IPS-18a (cell line): ENCODE results near the gene FIBIN.
"Not testable (repeated sequence)": the region's sequence is repeated elsewhere in the genome, so short reads cannot be mapped to it uniquely, and the experiment has no call there.

ENCODE experiments used
- H3K27ac ChIP-seq: one replicate; pipeline ENCODE4 v1.5.1; 2013; ENCODE audit warnings: low read length
- H3K27me3 ChIP-seq: one replicate; pipeline ENCODE4 v1.6.1; 2013; ENCODE audit warnings: mild to moderate bottlenecking, low read length; ENCODE audit not compliant: control insufficient read depth, insufficient read depth
- H3K36me3 ChIP-seq: one replicate; pipeline ENCODE4 v1.6.1; 2013; ENCODE audit warnings: low read depth, low read length; ENCODE audit not compliant: control insufficient read depth
- H3K4me1 ChIP-seq: one replicate; pipeline ENCODE4 v1.6.1; 2013; ENCODE audit warnings: low read depth, low read length; ENCODE audit not compliant: control insufficient read depth
- H3K4me3 ChIP-seq: one replicate; pipeline ENCODE4 v1.5.1; 2013; ENCODE audit warnings: low read length
- H3K9ac ChIP-seq: one replicate; pipeline ENCODE4 v1.6.1; 2013; ENCODE audit warnings: mild to moderate bottlenecking, low read length, moderate library complexity
- H3K9me3 ChIP-seq: one replicate; pipeline ENCODE4 v1.6.1; 2013; ENCODE audit warnings: low read depth, low read length; ENCODE audit not compliant: control insufficient read depth

Gene FIBIN

DNA sequence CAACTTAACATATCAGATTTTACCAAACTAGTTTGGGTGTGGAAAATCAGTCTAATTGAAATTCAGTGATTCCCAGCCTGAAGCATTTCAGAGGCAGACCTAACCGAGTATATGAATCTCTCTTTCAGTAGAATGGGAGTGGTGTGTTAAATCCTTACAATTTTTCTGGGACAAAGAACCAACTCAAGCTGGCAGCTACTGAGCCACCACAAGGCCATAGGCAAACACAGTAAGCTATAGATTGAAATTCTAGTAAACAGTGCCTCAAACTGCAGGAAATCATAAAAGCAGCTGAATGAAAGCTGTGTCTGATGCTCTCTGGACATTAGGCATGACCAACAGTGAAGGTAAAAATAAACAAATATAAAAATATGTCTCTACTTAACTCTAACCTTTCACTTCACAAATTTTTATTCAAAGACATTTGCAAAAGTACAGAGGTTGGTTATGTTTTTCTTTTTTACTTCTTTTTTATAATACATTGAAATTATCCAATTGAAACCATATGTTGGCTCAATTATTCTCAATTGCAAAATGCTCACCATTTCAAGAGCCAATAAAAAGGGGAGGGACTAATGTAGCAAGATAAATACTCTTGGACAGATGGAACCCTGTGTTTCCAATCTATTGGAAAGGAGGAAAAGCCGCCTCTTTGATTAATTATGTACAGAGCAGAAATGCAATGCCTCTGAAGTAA, 35.8 kb upstream of the FIBIN start:
- no peaks in the 10 kb centered on the region for H3K4me1 ChIP-seq
- H3K4me3 ChIP-seq = no peak overlapping the region
- H3K27ac ChIP-seq = no peak overlapping the region
- no peak overlapping the region for H3K9ac ChIP-seq
- no peaks in the 10 kb centered on the region for H3K36me3 ChIP-seq
- H3K9me3 ChIP-seq = no peaks in the 10 kb centered on the region
- H3K27me3 ChIP-seq = no peaks in the 10 kb centered on the region

DNA sequence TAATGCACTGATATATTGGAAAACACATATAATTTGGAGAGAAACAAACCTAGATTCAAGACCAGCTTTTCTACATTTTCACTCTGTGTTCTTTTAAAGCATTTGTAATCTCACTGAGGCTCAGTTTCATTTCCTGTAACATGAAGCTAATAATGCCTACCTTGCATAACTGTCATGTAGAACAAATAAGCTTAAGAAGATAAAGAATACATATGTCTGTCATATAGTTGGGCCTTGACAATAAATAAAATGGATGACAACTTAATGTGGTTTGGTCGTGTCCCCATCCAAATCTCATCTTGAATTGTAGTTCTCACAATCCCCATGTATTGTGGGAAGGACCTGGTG, 35.2 kb upstream of the FIBIN start:
- no peak overlapping the region for H3K4me3 ChIP-seq
- H3K27ac ChIP-seq = no peak overlapping the region
- H3K36me3 ChIP-seq = no peaks in the 10 kb centered on the region
- no peak overlapping the region for H3K9ac ChIP-seq
- no peaks in the 10 kb centered on the region for H3K27me3 ChIP-seq
- H3K4me1 ChIP-seq = no peaks in the 10 kb centered on the region
- no peaks in the 10 kb centered on the region for H3K9me3 ChIP-seq

DNA sequence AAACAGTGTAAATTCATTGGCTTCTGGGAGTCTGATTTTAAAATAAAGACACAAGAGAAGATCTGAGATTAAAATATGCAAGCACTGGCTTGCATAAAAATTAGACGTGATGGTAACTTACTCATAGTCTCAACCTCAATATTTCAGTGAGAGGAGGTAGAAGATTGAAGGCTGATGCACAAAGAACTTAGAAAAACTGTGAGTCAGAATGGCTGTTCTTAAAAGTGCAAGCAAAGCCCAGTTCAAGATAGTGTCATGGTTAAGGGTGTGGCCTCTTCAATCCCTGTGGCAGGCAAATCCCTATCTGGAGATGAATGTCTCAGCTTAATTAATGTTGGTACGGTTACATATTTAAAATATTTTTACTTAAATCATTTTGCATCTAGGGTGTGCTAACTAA, 33.6 kb upstream of the FIBIN start:
- H3K4me1 ChIP-seq = peaks cover 5% of the 10 kb centered on the region
- no peak overlapping the region for H3K27ac ChIP-seq
- no peak overlapping the region for H3K9ac ChIP-seq
- H3K4me3 ChIP-seq = no peak overlapping the region
- no peaks in the 10 kb centered on the region for H3K27me3 ChIP-seq
- no peaks in the 10 kb centered on the region for H3K36me3 ChIP-seq
- no peaks in the 10 kb centered on the region for H3K9me3 ChIP-seq

DNA sequence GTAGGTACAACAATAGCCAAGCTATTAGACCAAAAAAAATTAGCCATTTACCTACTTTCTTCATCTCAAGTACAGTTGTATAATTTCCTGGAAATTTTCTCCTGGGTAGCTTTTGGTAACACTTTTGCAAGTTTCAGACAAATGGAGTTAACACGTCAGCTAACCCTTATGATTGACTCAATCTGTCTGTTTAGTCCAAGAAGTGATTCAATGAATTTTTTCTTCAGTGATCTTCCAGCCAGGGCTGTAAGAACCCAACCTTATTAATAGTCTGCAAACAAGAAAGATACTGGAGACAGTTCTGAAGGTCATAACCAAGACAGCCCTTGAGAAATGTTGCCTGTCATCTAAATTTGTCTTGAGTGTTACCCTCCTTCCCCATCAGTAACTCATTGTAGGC, 30.1 kb upstream of the FIBIN start:
- Histone ChIP-seq H3K27me3 (no peaks in the 10 kb centered on the region), H3K4me1 (peaks cover 5% of the 10 kb centered on the region), H3K27ac (no peak overlapping the region), H3K9me3 (no peaks in the 10 kb centered on the region), H3K9ac (no peak overlapping the region), H3K36me3 (no peaks in the 10 kb centered on the region), H3K4me3 (peak overlapping the region; percentile 67)

DNA sequence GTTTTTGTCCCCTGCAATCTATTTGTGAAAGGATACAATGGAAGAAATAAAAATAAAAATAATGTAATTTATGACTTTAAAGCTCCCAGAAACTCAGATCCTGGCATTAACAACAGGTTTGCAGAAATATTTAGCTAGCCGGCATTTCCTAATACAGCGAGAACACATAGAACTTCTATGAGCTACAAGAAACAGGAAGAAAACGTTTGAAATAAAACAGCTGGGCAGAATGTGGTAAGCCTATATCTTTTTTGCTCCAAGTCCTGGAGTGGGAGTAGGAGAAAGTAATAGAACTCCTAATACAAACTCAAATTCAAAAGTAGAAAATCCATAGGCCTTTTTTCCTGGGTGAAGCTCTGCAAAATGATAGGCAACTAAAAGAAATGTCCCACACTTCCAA, 29.6 kb upstream of the FIBIN start:
- H3K27ac ChIP-seq = no peak overlapping the region
- peak overlapping the region; percentile 52 for H3K9ac ChIP-seq
- no peaks in the 10 kb centered on the region for H3K9me3 ChIP-seq
- H3K4me3 ChIP-seq = peak overlapping the region; percentile 67
- H3K36me3 ChIP-seq = no peaks in the 10 kb centered on the region
- no peaks in the 10 kb centered on the region for H3K27me3 ChIP-seq
- H3K4me1 ChIP-seq = peaks cover 5% of the 10 kb centered on the region

DNA sequence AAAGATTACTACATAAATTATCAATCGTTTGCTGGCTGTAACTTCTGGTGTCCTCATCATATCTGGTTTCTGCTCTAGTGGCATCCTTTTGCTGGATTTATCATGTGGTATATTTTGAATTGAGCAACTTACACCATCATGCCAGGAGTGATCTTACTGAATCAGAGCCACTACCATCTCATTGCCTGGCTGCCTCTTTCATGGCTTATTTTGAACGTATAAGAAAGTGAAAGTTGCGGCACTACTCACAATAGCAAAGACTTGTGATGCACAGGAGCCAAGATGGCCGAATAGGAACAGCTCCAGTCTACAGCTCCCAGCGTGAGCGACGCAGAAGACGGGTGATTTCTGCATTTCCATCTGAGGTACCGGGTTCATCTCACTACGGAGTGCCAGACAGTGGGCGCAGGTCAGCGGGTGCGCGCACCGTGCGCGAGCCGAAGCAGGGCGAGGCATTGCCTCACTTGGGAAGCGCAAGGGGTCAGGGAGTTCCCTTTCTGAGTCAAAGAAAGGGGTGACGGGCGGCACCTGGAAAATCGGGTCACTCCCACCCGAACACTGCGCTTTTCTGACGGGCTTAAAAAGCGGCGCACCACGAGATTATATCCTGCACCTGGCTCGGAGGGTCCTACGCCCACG, 28.9 kb upstream of the FIBIN start:
- H3K4me3 ChIP-seq = peak overlapping the region; percentile 67
- H3K27me3 ChIP-seq, H3K36me3 ChIP-seq, H3K4me1 ChIP-seq, H3K9me3 ChIP-seq, H3K27ac ChIP-seq: not testable (repeated sequence)
- H3K9ac ChIP-seq = peak overlapping the region; percentile 52

DNA sequence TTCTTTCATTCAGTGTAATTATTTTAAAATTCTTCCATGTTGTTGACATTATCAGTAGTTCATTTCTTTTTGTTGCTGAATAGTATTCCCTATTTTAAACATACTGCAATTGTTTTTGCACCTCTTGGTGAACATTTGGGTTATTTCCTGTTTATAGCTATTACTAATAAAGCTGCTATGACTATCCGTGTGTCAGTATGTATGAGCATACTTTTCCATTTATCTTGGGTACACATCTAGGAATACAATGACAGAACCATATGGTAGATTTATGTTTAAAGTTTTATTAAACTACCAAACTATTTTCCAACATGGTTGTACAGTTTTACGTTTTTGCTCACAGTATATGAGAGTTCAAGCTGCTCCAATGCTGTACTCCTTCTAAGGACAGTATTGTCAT, 22.0 kb upstream of the FIBIN start:
- Histone ChIP-seq H3K4me3 (no peak overlapping the region), H3K9ac (no peak overlapping the region), H3K9me3 (no peaks in the 10 kb centered on the region), H3K27me3 (no peaks in the 10 kb centered on the region), H3K27ac (no peak overlapping the region), H3K4me1 (no peaks in the 10 kb centered on the region), H3K36me3 (no peaks in the 10 kb centered on the region)

DNA sequence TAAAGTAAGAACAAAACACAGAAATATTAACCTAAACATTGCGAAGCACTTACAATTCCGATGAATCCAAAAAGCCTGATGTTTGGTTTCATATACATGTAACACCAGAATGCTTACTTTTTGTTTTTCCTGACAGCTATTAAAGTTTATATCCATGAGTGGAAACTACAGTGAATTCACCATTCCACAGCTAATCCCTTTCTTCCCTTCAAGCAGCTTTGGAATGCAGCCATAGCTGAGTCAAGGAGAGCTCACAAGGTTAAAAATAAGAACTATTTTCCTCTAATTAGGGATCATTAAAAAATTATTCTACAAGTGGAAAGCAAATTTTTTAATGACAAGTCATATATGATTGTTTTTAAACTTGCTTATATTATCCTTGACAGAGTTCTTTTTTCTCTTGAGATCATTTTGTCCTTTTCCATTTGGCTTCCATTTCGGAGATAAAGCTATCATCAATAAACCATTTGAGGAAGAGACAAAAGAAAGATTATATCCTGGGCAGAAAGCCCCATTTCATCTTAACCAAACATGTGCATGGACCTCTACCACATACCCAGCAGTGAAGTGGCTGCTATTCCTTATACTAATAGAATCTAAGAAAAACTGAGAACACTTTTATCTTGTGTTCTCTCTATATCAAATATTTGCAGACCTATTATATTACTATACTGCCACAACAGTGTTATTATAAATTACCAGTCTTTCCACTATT, 19.7 kb upstream of the FIBIN start:
- Histone ChIP-seq H3K4me3 (no peak overlapping the region), H3K27me3 (no peaks in the 10 kb centered on the region), H3K9ac (no peak overlapping the region), H3K4me1 (no peaks in the 10 kb centered on the region), H3K9me3 (peaks cover under 1% of the 10 kb centered on the region), H3K36me3 (no peaks in the 10 kb centered on the region), H3K27ac (no peak overlapping the region)

DNA sequence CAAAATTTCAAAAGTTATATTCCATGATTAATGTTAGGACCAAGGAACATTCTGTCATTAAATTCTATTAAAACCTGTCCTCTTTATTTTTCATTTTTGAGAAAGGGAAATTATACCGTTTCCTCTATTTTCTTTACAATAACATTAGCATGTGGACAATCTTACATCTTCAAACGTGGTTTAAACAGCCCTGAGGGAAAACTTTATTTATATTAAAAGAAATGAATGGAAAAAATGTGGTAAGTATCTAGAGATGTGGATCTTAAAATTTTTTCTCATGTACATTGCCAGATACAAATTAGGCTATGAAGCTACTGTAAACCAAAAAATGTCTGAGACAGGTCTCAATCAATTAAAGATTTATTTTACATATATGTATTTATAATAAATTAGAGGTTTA, 18.9 kb upstream of the FIBIN start:
- no peaks in the 10 kb centered on the region for H3K4me1 ChIP-seq
- peaks cover 6% of the 10 kb centered on the region for H3K9me3 ChIP-seq
- no peaks in the 10 kb centered on the region for H3K27me3 ChIP-seq
- H3K4me3 ChIP-seq = no peak overlapping the region
- H3K36me3 ChIP-seq = no peaks in the 10 kb centered on the region
- H3K27ac ChIP-seq = no peak overlapping the region
- H3K9ac ChIP-seq = no peak overlapping the region

DNA sequence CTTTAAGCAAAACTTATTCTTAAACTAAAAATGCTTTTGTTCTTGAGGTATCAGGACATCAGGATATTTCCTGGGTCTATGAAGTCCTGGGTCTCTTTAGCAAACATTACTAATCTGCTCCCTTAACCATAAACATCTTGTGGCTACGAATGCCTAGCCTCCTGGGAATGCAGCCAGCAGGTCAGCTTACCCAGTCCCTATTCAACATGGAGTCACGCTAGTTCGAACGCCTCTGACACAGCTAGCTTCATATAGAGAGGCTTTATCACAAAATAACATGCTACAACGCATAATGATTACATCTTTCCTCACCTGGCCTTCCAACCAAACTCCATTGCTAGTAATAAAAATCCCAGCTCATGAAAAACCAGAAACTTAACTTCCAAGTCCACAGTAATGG, 17.5 kb upstream of the FIBIN start:
- H3K4me3 ChIP-seq = no peak overlapping the region
- no peak overlapping the region for H3K9ac ChIP-seq
- H3K27ac ChIP-seq = no peak overlapping the region
- H3K36me3 ChIP-seq = no peaks in the 10 kb centered on the region
- H3K9me3 ChIP-seq = peaks cover 9% of the 10 kb centered on the region
- no peaks in the 10 kb centered on the region for H3K4me1 ChIP-seq
- no peaks in the 10 kb centered on the region for H3K27me3 ChIP-seq

DNA sequence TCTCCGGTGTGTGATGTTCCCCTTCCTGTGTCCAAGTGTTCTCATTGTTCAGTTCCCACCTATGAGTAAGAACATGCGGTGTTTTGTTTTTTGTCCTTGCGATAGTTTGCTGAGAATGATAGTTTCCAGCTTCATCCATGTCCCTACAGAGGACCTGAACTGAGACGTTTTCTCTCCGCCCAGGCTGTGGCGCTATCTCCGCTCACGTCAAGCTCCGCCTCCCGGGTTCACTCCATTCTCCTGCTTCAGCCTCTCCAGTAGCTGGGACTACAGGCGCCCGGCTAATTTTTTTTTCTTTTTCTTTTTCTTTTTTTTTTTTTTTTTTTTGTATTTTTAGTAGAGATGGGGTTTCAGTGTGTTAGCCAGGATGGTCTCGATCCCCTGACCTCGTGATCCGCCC, 16.7 kb upstream of the FIBIN start:
- H3K27ac ChIP-seq, H3K4me3 ChIP-seq, H3K36me3 ChIP-seq, H3K27me3 ChIP-seq, H3K4me1 ChIP-seq, H3K9me3 ChIP-seq, H3K9ac ChIP-seq: not testable (repeated sequence)

DNA sequence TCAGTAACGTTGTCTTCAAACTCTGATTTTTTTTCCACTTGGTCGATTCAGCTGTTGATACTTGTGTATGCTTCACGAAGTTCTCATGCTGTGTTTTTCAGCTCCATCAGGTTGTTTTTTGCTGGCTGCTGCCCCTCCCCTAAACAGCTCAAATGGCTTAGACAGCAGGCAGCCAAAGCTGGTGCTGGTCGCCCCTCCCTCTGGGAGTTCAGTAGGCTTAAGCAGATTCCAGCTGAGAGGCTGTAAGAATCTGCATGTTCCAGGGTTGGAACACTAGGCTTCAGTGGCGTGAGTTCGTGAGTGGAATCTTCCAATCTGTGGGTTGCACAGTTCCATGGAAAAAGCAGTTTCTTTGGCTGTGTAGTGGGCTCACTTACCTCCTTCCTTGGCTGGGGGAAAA, 10.3 kb upstream of the FIBIN start:
- Histone ChIP-seq H3K4me1 (no peaks in the 10 kb centered on the region), H3K9me3 (peaks cover 9% of the 10 kb centered on the region), H3K27me3 (no peaks in the 10 kb centered on the region), H3K27ac (no peak overlapping the region), H3K4me3 (no peak overlapping the region), H3K36me3 (no peaks in the 10 kb centered on the region), H3K9ac (no peak overlapping the region)
